HG03108 (cell line): Measurements from ENCODE around the gene UBR1.
A peak's percentile ranks its signal among the peaks of the same experiment; 100 is the strongest.

ENCODE experiments used
- ATAC-seq: cut with Tn5 transposase; IDR thresholded peaks from one replicate; pipeline ENCODE4 v1.9.1; 2021; ENCODE audit warnings: moderate library complexity; ENCODE audit not compliant: unreplicated experiment

The UBR1 gene

DNA sequence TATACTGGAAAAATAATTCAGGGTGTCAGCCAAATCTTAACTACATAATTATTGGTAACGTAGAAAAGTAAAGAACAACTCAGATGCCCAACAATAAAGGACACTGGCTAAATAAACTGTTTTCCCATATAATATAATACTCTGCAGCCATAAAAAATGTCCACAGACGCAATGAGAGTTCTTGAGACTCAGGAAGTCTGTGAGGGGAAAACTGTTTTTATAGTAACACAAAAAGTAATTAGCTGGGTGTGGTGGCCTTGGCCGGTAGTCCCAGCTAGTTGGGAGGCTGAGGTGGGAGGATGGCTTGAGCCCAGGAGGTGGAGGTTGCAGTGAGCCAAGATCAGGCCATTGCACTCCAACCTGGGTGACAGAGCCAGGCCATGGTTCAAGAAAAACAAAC is 5.5 kb upstream of the UBR1 start:
- no peak for ATAC-seq

- ATAC-seq = no peak
Observed at GRCh38 chr15:43107751-43108150, 1.9 kb upstream of the UBR1 start.

- ATAC-seq = no peak
Observed at GRCh38 chr15:43106486-43106829, 620 bp upstream of the UBR1 start.

DNA sequence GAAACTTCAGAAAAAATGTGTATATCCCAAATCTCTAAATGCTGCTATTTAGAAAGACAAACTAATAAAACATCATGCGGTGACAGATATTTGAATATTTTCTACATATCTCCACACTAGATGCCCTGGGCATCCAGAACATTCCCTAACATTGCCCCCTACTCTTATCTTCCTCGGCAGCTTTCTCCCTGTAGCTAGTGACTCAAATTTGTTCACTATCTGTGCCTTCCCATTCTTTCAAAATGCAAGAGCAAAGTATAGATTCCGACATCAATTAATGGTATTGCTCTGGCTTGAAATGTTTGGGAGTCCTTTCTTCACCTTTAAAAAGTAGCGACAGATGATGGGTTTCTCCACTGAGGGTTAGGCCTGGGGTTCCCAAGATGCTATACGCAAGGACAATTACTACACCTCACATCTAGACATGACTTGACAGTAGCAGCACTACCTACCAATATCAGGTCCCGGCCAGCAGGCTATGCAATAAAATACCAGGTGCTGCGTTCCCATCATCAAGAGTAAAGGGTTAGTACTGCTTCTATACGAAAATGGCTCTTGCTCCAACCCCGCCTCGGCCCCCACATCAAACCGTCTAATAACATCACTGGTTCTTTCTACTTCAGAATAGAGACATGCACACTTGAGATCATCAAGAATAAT is 631 bp downstream of the UBR1 start:
- ATAC-seq = peak; percentile 10

DNA sequence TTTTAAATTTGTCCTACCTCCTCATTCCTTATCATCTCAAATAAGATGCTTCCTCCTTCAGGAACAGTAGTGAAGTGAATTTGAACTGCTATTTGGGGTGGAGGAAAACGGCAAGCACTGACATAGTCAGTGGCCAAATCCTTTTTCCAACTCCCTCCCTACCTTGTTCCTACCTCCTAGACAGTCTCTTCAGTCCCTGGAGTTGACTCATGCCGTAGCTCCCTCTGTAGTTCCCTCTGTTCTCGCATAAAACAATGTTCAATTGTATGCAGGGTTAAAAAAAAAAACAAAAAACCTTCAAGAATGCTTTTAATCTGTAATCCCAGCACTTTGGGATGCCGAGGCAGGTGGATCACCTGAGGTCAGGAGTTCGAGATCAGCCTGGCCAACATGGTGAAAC is 1.4 kb downstream of the UBR1 start:
- no peak for ATAC-seq

- no peak for ATAC-seq
Observed at GRCh38 chr15:43103907-43104306, 1.9 kb downstream of the UBR1 start.

DNA sequence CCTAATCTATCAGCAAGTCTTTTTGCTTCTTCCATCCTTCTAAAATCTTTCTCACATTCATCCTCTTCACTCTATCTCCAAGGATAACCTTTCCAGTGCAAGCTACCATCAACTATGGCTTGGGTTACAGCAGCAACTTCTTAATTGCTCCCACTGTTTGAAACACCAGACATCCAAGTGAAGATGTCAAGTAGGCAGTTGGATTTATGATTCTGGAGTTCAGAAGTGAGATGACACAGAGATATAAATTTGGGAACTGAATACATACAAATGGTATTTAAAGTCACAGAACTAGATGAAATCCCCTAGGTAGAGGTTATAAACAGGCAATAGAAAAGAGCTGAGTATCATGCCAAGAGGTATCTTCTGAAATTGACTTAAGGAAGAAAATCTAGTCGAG is 3.7 kb downstream of the UBR1 start:
- no peak for ATAC-seq

DNA sequence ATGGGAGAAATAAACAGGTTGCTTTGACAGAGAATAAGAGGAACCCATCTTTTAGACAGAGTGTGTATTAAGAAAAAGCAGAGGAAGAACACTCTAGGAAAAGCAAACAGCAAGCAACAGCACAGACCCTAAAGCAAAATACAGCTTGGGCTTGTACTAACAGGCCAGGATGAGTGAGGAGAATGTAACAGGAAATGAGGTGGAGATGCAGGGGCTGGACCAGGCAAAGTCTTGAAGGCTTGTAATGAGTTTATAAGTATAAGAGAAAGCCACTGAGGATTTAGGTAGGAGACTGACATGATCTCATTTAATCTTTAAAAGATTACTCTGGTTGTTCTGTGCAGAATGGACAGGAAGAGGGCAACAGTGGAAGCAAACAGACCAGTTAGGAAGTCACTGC is 4.9 kb downstream of the UBR1 start:
- ATAC-seq = no peak

- ATAC-seq = no peak
Observed at GRCh38 chr15:43099105-43099845, 6.6 kb downstream of the UBR1 start.

DNA sequence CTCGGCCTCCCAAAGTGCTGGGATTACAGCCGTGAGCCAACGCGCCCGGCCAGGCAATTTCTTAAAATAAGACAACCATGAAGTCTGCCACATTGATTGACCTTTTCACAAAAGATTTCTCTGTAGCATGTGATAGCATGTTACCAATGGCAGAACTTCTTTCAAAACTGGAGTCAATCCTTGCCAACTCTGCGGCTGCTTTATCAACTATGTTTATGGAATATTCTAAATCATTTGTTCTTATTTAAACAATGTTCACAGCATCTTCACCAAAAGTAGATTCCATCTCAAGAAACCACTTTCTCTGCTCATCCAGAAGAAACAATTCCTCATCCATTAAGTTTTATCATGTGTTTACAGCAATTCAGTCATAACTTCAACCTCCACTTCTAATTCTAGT is 9.4 kb downstream of the UBR1 start:
- no peak for ATAC-seq

- no peak for ATAC-seq
Observed at GRCh38 chr15:43095708-43096347, 10.0 kb downstream of the UBR1 start.

GRCh38 chr15:43095243-43095642 is 10.6 kb downstream of the UBR1 start:
- ATAC-seq = no peak

- no peak for ATAC-seq
Observed at GRCh38 chr15:43094416-43095030, 11.3 kb downstream of the UBR1 start.

- ATAC-seq = no peak
Observed at GRCh38 chr15:43093026-43093425, 12.8 kb downstream of the UBR1 start.

GRCh38 chr15:43091859-43092258 is 14.0 kb downstream of the UBR1 start:
- no peak for ATAC-seq

- no peak for ATAC-seq
Observed at GRCh38 chr15:43086551-43086950, 19.3 kb downstream of the UBR1 start.

DNA sequence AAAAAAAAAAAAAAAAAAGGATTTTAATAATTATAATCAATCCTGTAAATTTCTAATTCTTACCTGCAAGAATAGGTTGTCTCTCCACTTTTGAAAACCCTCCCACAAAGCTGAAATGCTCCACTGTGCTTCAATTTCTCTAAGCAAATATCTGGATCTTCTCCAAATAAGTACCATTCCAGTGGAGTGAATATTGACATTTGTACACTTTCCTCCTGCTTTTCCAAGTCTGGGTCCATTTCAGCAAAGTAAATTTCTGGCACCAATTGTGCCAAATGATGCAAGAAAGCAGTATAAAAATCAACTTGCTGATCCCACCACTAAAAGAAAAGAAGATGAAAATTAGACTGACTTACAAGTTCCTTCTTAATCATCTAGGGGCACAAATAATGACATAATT is 19.9 kb downstream of the UBR1 start:
- ATAC-seq = no peak

- no peak for ATAC-seq
Observed at GRCh38 chr15:43082509-43082908, 23.3 kb downstream of the UBR1 start.

- no peak for ATAC-seq
Observed at GRCh38 chr15:43081283-43081682, 24.6 kb downstream of the UBR1 start.

GRCh38 chr15:43071451-43071850 is 34.4 kb downstream of the UBR1 start:
- no peak for ATAC-seq

DNA sequence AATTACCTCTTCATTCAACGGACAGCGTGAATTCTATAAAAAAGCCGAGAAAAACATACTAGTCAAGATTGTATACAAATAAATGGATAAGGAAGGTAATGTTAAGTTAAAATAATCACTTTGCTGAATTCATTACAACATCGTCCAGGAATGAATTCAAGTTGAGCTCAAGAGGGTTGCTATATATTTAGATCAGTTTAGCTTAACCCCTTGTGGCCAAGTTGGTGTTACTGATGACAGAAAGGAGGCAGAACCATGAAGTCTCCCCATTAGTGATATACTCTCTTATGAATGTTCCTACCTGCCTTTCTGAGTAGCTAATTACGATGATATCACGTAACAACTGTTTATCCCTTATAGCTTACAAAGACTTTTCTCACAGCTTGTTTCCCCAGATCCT is 34.9 kb downstream of the UBR1 start:
- no peak for ATAC-seq

GRCh38 chr15:43070249-43070648 is 35.6 kb downstream of the UBR1 start:
- ATAC-seq = no peak
